Heart left ventricle (tissue), 13 donors: ENCODE data around the gene CFAP77.

ENCODE experiments used
- POLR2A ChIP-seq, 2 donors: fragments of 450-650 bp; IDR thresholded peaks; one replicate each; pipeline ENCODE4 v1.6.1; 2017; ENCODE audit warnings: antibody characterized with exemption in 2 of 2, mild to moderate bottlenecking in 2 of 2, moderate library complexity in 2 of 2
- TF ChIP-seq, protein P1 (sequence below), 12 donors: fragments of 200-600 bp; sonication (generic) in 4 of 12; IDR thresholded peaks; one replicate each; pipeline versions ENCODE4 v1.5.0 to v1.8.0; 2018 to 2022; ENCODE audit warnings: antibody characterized with exemption in 12 of 12, mild to moderate bottlenecking in 5 of 12
- donor health status: ischemic (EF 13 %, LVEDD 7.1; RV severe dilation, severe dysfunction).
- donor health status: DM: no; HTN: yes; CAD: no.
- donor health status: DM: no; HTN: no; CAD: no.
- donor health status: ischemic (EF 25% LVEDD 6.9; RV normal size, moderate dysfunction).
- donor health status: ischemic (EF 25% LVEDD 5.7; RV mildly dilated, moderate dysfunction).
- donor health status: ischemic (EF 35%, LVEDD 5.7; RV mildly dilated, moderate dysfunction).
- donor health status: nonischemic (EF 11% LVEDD 7.7; RV severe dilation, severe dysfunction).
- donor health status: DM: yes; HTN: yes; CAD: no.
- donor health status: PGD.
- donor health status: ischemic (EF 29% LVEDD 5.4; RV normal size, mild dysfunction).
- donor health status: nonischemic (EF 23%, LVEDD 6.1; RV moderate dilation, normal function).

- TF ChIP-seq, protein P1, sequence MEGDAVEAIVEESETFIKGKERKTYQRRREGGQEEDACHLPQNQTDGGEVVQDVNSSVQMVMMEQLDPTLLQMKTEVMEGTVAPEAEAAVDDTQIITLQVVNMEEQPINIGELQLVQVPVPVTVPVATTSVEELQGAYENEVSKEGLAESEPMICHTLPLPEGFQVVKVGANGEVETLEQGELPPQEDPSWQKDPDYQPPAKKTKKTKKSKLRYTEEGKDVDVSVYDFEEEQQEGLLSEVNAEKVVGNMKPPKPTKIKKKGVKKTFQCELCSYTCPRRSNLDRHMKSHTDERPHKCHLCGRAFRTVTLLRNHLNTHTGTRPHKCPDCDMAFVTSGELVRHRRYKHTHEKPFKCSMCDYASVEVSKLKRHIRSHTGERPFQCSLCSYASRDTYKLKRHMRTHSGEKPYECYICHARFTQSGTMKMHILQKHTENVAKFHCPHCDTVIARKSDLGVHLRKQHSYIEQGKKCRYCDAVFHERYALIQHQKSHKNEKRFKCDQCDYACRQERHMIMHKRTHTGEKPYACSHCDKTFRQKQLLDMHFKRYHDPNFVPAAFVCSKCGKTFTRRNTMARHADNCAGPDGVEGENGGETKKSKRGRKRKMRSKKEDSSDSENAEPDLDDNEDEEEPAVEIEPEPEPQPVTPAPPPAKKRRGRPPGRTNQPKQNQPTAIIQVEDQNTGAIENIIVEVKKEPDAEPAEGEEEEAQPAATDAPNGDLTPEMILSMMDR (IDR thresholded peaks at IDR 0.05) = no peak
- TF ChIP-seq POLR2A (IDR thresholded peaks at IDR 0.05) = no peak
These were observed 108.0 kb downstream of the CFAP77 start for GRCh38 chr9:132517815-132518550.
